Endothelial cell of umbilical vein (primary cell): Measurements from ENCODE around the gene SMAD7. TPM values are rescaled to one million over a fixed set of nuclear protein-coding genes. Genes with fewer than 3 reads are reported as not detected.

Experiments used
- BruUV-seq: library from RNA; stranded (reverse); fragments of 400-500 nt; replicated peaks from 2 replicates; lab custom pipeline; 2021; lab: Mats Ljungman, UMichigan
- CTCF ChIA-PET: fragments of 300-600, 350-600 bp; sonication (Branson Sonifier 250); formaldehyde crosslinking; loops from one replicate; lab custom pipeline; 2021; ENCODE audit warnings: antibody characterized with exemption, inconsistent platforms; lab: Charles Lee
- POLR2A ChIA-PET: fragments of 300-600, 350-600 bp; sonication (Branson Sonifier 250); formaldehyde crosslinking; loops from one replicate; lab custom pipeline; 2021; ENCODE audit warnings: antibody characterized with exemption, inconsistent platforms; lab: Charles Lee
- DNase-seq: peaks from one replicate; pipeline ENCODE4 v3.0.0-alpha.2; 2011; ENCODE audit warnings: low read depth, low spot score
- FAIRE-seq: peaks from 2 replicates; lab custom pipeline; 2011; peaks lifted over from hg19 to GRCh38; lab: Jason Lieb, UNC
- H2AFZ ChIP-seq: 2 replicates; pipeline ENCODE4 v1.6.0; 2012; ENCODE audit warnings: low read depth, low read length, control low read depth, inconsistent platforms
- H3K27ac ChIP-seq: 2 replicates; pipeline ENCODE4 v1.5.1; 2011; ENCODE audit warnings: low read depth, mild to moderate bottlenecking, control low read depth, low read length, moderate library complexity; ENCODE audit not compliant: insufficient read depth
- H3K27me3 ChIP-seq, 2 experiments: 2 replicates each; pipeline versions ENCODE4 v1.6.0 to v1.6.1; 2011; ENCODE audit warnings: low read length in 2 of 2, mixed read lengths in 1 of 2; ENCODE audit not compliant: control insufficient read depth in 2 of 2, insufficient read depth in 2 of 2
- H3K36me3 ChIP-seq, 2 experiments: 2 replicates in 1 of 2; 3 replicates in 1 of 2; pipeline ENCODE4 v1.5.1; 2011; ENCODE audit warnings: low read length in 2 of 2, mild to moderate bottlenecking in 1 of 2, moderate library complexity in 1 of 2; ENCODE audit not compliant: control insufficient read depth in 2 of 2, insufficient read depth in 2 of 2; ENCODE audit errors: extremely low read depth in 1 of 2
- H3K4me1 ChIP-seq: 3 replicates; pipeline ENCODE4 v1.5.1; 2011; ENCODE audit warnings: mild to moderate bottlenecking, low read length; ENCODE audit not compliant: control insufficient read depth, insufficient read depth; ENCODE audit errors: extremely low read depth
- H3K4me2 ChIP-seq: 2 replicates; pipeline ENCODE4 v1.6.1; 2011; ENCODE audit warnings: low read length, control low read depth, mixed read lengths; ENCODE audit not compliant: insufficient read depth
- H3K4me3 ChIP-seq, 3 experiments: fragments of 200-600 bp in 1 of 3; sonication (generic), shearing (Covaris generic) in 1 of 3; replicated peaks in 1 of 3; 2 replicates each; pipeline ENCODE4 v1.5.1; 2011 to 2016; ENCODE audit warnings: control low read depth in 3 of 3, low read length in 3 of 3, mild to moderate bottlenecking in 2 of 3, inconsistent platforms in 1 of 3, low read depth in 1 of 3, moderate library complexity in 1 of 3; ENCODE audit not compliant: insufficient read depth in 1 of 3
- H3K79me2 ChIP-seq: 2 replicates; pipeline ENCODE4 v1.6.0; 2012; ENCODE audit warnings: low read length, inconsistent platforms; ENCODE audit not compliant: control insufficient read depth, insufficient read depth
- H3K9ac ChIP-seq: replicated peaks from 2 replicates; pipeline ENCODE3; 2011; ENCODE audit warnings: low read length, control low read depth; ENCODE audit not compliant: insufficient read depth; ENCODE audit errors: extremely low read depth
- H3K9me1 ChIP-seq: replicated peaks from 3 replicates; pipeline ENCODE4 v1.6.0; 2011; ENCODE audit warnings: mild to moderate bottlenecking, low read length; ENCODE audit not compliant: control insufficient read depth, insufficient read depth; ENCODE audit errors: extremely low read depth
- H3K9me3 ChIP-seq: replicated peaks from 2 replicates; pipeline ENCODE4 v1.5.1; 2012; ENCODE audit warnings: low read length, inconsistent platforms; ENCODE audit not compliant: control insufficient read depth, insufficient read depth
- H4K20me1 ChIP-seq: replicated peaks from 2 replicates; pipeline ENCODE3; 2011; ENCODE audit warnings: mild to moderate bottlenecking, low read length; ENCODE audit not compliant: control insufficient read depth, insufficient read depth; ENCODE audit errors: extremely low read depth
- CTCF ChIP-seq, 2 donors: IDR thresholded peaks; 1 replicate in 1 of 2; 2 replicates in 1 of 2; pipeline ENCODE4 v1.5.1; 2011; ENCODE audit warnings: low read length in 2 of 2, mild to moderate bottlenecking in 2 of 2, moderate library complexity in 2 of 2, control low read depth in 1 of 2, inconsistent platforms in 1 of 2, low read depth in 1 of 2; ENCODE audit not compliant: insufficient read depth in 1 of 2; ENCODE audit errors: extremely low read depth in 1 of 2
- EZH2 ChIP-seq: IDR thresholded peaks from 2 replicates; pipeline ENCODE4 v1.6.1; 2012; ENCODE audit warnings: borderline replicate concordance, low read depth, mild to moderate bottlenecking, moderate library complexity, low read length, inconsistent platforms; ENCODE audit not compliant: severe bottlenecking
- FOS ChIP-seq: IDR thresholded peaks from 2 replicates; pipeline ENCODE4 v1.6.1; 2011; ENCODE audit warnings: mild to moderate bottlenecking, low read length, moderate library complexity, borderline replicate concordance; ENCODE audit not compliant: insufficient read depth
- GATA2 ChIP-seq: IDR thresholded peaks from 2 replicates; pipeline ENCODE4 v1.7.0; 2011; ENCODE audit warnings: low read depth, mild to moderate bottlenecking, moderate library complexity, mixed read lengths, low read length; ENCODE audit not compliant: insufficient read length, insufficient read depth
- JUN ChIP-seq: IDR thresholded peaks from 2 replicates; pipeline ENCODE4 v1.6.1; 2011; ENCODE audit warnings: borderline replicate concordance, low read depth; ENCODE audit not compliant: insufficient read length, insufficient read depth
- MAX ChIP-seq: IDR thresholded peaks from 2 replicates; pipeline ENCODE4 v1.6.1; 2011; ENCODE audit not compliant: insufficient read depth, insufficient read length
- MYC ChIP-seq: IDR thresholded peaks from one replicate; pipeline ENCODE4 v1.6.1; 2011; ENCODE audit warnings: mild to moderate bottlenecking, low read depth, low read length
- POLR2A ChIP-seq: IDR thresholded peaks from 2 replicates; pipeline ENCODE4 v1.6.1; 2012; ENCODE audit warnings: low read depth, mild to moderate bottlenecking, control low read depth, low read length
- POLR2AphosphoS5 ChIP-seq: IDR thresholded peaks from 2 replicates; pipeline ENCODE4 v1.6.1; 2012; ENCODE audit warnings: low read depth, mild to moderate bottlenecking, control low read depth, low read length, moderate library complexity; ENCODE audit not compliant: insufficient read depth
- dilution Hi-C: fragments of 300-500 bp; cut with MboI; formaldehyde crosslinking; loops from one replicate; pipeline ENCODE4 v1.15.0; 2019; ENCODE audit warnings: low sequenced_read_pairs; ENCODE audit not compliant: extremely low pct_ligation_motif_present
- intact Hi-C: fragments of 100-400 bp; cut with micrococcal nuclease; formaldehyde crosslinking; loops from one replicate; pipeline ENCODE4 v1.10.0; 2022
- polyA plus RNA-seq, 4 experiments: library from polyadenylated mRNA; depleted of rRNA in 3 of 4; stranded (reverse) in 3 of 4; unstranded in 1 of 4; fragments of >200 nt; gene quantifications; 2 replicates each; pipeline versions ENCODE4 v1.2.1 to v1.2.3, GENCODE V29; 2011 to 2012; ENCODE audit warnings: missing spikeins in 1 of 4
- total RNA-seq: library from RNA; stranded (reverse); gene quantifications from 2 replicates; pipeline ENCODE4 v1.2.3, GENCODE V29; 2021

Gene SMAD7
- total and polyA plus RNA-seq, 2 donors (not counting 3 experiments of a cell fraction or from before 2014, with no cell fraction given): 3.6 to 8.0 TPM

- Histone ChIP-seq H3K9me1 (no peaks in the 10 kb centered on the region), H3K9me3 (no peaks in the 10 kb centered on the region), H3K27ac (no peak overlapping the region), H3K4me2 (no peak overlapping the region), H3K36me3 (no peaks in the 10 kb centered on the region), H3K4me1 (no peaks in the 10 kb centered on the region), H3K9ac (no peak overlapping the region), H2AFZ (no peak overlapping the region), H3K27me3 (peaks cover 6 to 18% of the 10 kb centered on the region in 2 experiments), H4K20me1 (no peaks in the 10 kb centered on the region), H3K79me2 (no peaks in the 10 kb centered on the region), H3K4me3 (no peak overlapping the region)
- no peak for FAIRE-seq
- CTCF ChIA-PET: no interaction called here
- DNase-seq: no peak
- BruUV-seq: no TSS peak
- intact Hi-C loops (no loop called here), dilution Hi-C loops (no loop called here)
- POLR2A ChIA-PET: no interaction called here
- no peak for TF ChIP-seq FOS
- no peak for TF ChIP-seq GATA2
- no peak for TF ChIP-seq JUN
These were observed 15.8 kb upstream of the SMAD7 start for GRCh38 chr18:48966523-48966922.

GRCh38 chr18:48963586-48964470 is 13.1 kb upstream of the SMAD7 start:
- Histone ChIP-seq H3K4me1 (peaks cover 13% of the 10 kb centered on the region), H4K20me1 (no peaks in the 10 kb centered on the region), H3K9ac (no peak overlapping the region), H3K79me2 (no peaks in the 10 kb centered on the region), H3K4me3 (no peak overlapping the region), H3K27me3 (peaks cover 6 to 16% of the 10 kb centered on the region in 2 experiments), H2AFZ (no peak overlapping the region), H3K36me3 (no peaks in the 10 kb centered on the region), H3K27ac (no peak overlapping the region), H3K9me3 (no peaks in the 10 kb centered on the region), H3K9me1 (no peaks in the 10 kb centered on the region), H3K4me2 (no peak overlapping the region)
- FAIRE-seq: no peak
- DNase-seq: no peak
- ChIA-PET POLR2A (no interaction called here), CTCF (interaction anchor here (1.5 kb wide), 1 partner anchor 10 kb away, joined by 5 read pairs; no protein-coding TSS in a partner anchor)
- intact Hi-C loops (no loop called here), dilution Hi-C loops (no loop called here)
- no TSS peak for BruUV-seq
- TF ChIP-seq CTCF (IDR thresholded peaks at IDR 0.05; ENCODE audit: extremely low read depth in 1 of 2, insufficient read depth in 1 of 2, low read depth in 1 of 2, low read length in 2 of 2) (no peak), FOS (no peak), POLR2A (no peak), GATA2 (no peak), POLR2AphosphoS5 (no peak), JUN (no peak), EZH2 (no peak), MAX (no peak), MYC (no peak)
